NCI-H1048 (cell line): ENCODE data around the gene ABCC8.

Source experiments
- DNase-seq: peaks from one replicate; lab custom pipeline; 2025; lab: John Stamatoyannopoulos, UW

The ABCC8 gene

DNA sequence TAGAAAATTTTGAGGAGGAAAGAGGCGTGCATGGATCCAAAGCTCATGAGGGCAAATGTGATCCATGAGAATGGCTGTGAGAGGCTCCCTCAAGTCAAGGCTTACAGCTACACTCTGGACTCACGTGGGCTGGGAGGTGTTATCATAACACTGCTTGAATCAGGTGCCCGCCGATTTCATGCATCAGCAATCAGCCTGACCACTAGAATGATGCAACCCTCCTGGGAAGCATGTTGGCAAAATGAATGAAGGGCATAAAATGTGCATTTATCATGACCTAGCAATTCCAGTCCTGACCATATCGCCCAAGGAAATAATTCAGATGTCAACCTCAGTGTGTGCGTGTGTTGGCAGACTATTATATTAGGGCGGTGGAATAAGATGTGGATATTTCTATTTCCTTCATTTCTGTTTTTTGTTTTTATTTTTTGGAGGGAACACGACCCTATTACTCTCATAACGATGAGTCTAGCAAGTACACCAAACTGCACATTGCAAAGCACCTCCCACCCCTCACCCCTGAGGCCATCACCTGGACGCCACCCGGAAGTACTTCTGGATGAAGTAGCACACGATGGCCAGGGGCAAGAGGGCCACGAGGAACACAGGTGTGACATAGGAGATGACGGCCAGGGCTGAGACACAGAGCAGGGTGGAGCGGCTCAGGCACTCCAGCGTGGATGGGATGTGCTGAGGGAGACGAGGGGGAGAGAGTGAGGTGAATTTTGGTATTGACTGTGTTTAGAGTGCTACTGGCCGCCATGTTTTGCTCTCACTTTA, 72.5 kb downstream of the ABCC8 start:
- no peak for DNase-seq

- no peak for DNase-seq
Measured at GRCh38 chr11:17402486-17402885, 74.2 kb downstream of the ABCC8 start.

- no peak for DNase-seq
Measured at GRCh38 chr11:17401841-17402240, 74.8 kb downstream of the ABCC8 start.

GRCh38 chr11:17401316-17401715, 75.3 kb downstream of the ABCC8 start:
- no peak for DNase-seq

GRCh38 chr11:17400048-17400775, 76.4 kb downstream of the ABCC8 start:
- DNase-seq, result no peak

- DNase-seq, result no peak
Measured at GRCh38 chr11:17399236-17399635, 77.4 kb downstream of the ABCC8 start.

DNA sequence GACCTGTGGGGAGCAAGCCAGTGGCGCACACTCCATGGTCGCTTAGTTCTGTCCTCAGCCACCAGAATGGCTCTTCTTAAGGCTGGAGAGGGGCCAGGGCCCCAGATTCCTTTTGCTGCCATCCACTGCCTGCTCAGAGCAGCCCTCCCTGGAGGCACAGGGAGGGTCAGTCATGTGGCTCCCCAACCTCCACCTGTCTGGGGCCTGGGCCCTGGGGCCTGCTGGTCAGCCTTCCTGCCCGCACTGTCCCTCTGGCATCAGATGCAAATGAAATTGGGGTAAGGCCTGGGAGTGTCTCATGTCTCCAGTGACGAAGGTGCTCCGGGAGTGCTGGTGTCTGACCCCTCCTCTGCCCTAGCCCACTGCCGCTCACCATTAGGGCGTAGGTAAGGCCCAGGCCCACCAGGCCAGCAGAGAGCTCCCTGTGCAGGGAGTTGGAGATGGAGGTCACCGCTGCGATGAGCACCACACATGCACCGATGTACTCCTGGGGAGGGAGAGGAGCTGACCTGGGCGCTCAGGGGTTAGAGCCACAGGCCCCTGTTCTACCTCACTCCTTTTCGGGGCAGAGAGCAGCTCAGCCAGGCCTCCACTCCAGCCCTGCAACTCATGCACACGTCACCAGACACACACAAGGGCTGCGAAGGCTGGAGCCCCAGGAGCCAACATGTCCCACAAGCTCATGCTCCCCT, 79.2 kb downstream of the ABCC8 start:
- DNase-seq, result no peak

- DNase-seq, result no peak
Measured at GRCh38 chr11:17396598-17397310, 79.9 kb downstream of the ABCC8 start.

DNA sequence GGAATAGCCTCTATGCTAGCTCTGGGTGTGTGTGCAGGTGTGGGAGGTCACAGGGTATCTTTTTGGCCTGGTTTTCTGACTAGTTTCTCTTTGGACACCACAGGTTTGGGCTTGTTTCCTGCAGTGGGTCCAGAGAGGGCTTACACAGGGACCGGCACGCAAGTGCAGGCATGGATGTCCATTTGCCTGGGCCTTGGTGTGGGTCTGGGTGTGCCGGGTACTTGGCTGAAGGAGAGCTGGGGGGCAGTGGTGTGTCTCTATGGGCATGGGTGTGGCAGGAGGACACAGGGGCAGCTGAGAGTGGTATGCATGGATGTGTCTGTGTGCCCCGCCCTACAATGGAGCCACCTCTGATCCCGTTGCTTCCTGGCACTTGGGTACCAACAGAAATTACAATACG, 80.7 kb downstream of the ABCC8 start:
- DNase-seq, result no peak

DNA sequence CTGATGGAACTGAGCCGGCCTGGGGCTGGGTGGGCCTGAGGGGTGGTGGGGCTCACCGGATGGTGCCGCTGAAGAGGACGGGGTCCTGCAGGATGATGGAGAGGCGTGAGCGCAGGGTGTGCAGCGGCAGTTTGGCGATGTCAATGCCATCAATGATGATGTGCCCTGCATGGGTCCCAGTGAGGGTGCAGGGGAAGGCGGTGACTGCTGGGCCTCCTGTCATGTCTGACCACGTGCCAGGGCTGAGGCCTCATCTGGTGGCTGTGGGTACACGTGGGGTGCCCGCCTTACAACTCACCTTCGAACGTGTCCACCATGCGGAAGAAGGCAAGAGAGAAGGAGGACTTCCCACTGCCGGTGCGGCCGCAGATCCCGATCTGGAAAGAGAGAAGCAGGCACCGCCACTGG, 81.1 kb downstream of the ABCC8 start:
- no peak for DNase-seq

DNA sequence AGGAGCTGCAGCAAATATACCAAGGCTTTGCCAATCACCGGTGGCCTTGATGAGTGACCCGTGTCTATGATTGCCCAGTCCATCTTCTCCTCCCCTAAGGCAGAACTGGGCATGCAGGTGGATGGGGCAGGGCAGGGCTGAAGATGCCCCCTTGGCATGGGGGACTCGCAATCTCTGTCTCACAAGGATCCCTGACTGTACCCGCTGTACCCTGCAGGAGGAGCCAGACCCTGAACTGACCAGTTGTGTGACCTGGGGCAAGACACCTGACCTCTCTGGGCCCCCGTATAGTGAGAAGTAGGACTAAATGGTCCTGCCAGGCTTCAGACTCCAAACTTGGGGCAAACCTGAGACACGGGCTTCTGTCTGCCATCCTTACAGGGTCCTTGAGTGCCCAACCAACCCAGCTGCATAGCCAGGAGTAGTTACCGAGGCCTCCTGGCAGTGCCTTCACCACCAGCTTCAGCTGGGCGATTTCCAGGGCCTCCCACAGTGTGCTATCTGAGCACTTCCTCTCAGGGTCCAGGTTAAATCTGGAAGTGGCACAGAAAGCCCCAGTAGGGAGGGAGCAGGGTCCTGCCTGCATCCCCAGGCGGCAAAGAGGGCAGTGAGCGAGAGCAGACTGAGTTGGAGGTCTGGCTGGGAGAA, 81.8 kb downstream of the ABCC8 start:
- DNase-seq, result no peak

DNA sequence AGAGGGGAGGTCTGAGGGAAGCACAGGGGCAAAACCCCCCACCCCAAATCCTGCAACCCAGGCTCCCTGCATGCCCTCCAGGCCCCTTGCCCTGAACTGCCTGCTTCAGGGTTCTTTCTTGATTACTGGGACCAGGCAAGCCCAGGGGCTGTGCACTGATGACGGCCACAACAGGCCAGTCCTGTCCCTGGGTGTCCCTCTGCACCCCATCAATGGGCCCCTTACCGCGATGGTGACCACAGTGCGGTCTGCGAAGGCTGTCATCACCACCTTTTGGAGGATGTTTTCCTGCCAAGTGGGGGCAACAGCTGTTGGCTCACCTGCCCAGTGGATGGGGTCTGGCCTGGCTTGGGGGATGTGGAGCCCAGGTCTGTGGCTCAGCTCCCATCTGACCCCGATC, 83.2 kb downstream of the ABCC8 start:
- no peak for DNase-seq

GRCh38 chr11:17392872-17393271, 83.8 kb downstream of the ABCC8 start:
- DNase-seq, result no peak

GRCh38 chr11:17391493-17392355, 84.9 kb downstream of the ABCC8 start:
- DNase-seq, result no peak

- no peak for DNase-seq
Measured at GRCh38 chr11:17389957-17390649, 86.5 kb downstream of the ABCC8 start.

GRCh38 chr11:17389211-17389956, 87.3 kb downstream of the ABCC8 start:
- DNase-seq, result peak; percentile 73

DNA sequence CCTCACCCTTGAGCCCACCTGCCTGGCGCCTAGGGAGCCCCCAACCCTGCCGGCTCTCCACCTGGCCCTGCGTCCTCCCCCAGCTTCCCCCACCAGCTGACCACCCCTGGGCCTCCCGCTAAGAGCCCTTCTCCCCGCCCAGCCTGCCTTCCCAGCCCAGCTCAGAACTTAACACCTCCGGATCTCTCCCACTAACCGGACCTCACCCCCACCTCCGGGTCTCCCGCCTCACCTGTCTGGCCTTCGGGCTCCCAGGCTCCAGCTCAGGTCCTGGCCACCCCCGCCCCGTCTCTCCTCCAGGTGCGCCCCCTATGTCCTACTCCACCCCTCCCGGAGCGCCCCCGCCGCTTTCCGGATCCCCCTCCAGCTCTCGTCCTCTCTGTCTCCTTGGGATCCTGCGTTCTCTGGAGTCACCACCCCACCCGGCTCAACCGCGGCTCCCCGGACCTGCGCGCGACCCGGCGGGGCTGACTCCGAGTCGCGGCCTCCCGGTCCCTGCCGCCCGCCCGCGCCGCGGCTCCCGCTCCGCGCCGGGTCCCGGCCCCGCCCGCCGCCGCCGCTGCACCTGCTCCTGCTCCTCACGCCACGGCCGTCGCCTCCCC, 87.9 kb downstream of the ABCC8 start, which contains the start of gene KCNJ11:
KCNJ11 (minus strand) TSS at position 51 of the 602 bp plus-strand sequence. CDS start 568 bp downstream, outside the sequence.
- no peak for DNase-seq

DNA sequence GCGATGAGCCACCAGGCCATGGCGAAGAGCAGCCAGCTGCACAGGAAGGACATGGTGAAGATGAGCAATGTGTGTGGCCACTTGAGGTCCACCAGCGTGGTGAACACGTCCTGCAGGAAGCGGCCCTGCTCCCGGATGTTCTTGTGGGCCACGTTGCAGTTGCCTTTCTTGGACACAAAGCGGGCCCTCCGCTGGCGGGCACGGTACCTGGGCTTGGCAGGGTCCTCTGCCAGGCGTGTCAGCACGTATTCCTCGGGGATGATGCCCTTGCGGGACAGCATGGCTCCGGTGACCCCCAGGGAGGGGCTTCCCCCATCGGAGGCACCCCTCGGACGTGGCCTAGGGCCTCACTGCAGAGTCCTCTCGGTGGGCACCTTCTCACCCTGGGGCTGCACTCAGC, 88.8 kb downstream of the ABCC8 start:
- no peak for DNase-seq

DNA sequence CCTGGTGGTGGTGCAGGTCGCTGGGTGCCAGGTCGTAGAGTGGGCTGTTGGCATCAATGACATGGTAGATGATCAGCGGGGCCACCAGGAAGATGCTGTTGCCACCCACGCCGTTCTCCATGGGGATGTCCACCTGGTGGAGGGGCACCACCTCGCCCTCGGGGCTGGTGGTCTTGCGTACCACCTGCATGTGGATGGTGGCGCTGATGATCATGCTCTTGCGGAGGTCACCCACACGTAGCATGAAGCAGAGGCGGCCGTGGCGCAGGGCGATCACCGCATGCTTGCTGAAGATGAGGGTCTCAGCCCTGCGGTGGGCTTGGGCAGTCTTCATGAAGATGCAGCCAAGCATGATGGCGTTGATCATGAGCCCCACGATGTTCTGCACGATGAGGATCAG, 89.4 kb downstream of the ABCC8 start:
- DNase-seq, result no peak
